ENCODE measurements around the gene ANAPC1.
"Not testable (repeated sequence)": the region's sequence is repeated elsewhere in the genome, so short reads cannot be mapped to it uniquely, and the experiment has no call there.

Gene ANAPC1

DNA sequence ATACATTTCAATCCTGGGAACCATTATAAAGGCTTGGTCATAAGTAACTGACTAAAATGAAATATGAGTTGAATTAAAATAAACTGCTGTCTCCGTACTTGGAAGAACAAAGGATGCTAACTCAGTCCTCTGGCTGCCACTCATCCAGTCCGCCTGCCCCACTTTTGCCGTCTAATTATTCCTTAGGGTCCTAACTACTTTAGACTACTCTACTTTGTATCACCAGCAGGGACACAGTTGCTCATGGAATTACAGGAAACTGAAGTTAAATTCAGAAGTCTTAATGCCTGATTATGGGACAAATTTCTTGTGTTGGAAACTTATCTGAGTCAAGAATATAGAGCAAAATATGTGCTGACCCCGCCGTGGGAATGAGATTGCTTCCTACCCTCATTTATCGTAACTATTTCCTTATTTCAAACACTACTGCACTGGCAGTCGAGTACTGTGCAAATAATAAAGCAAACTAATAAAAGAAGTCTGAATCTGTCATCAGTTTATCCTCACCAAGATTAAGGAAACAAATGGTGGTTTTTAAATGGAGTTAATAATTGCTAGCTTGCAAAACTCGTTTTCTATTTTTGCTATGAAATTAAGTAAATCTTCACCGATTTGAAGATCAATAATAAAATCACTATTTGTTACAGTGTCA, 102.4 kb downstream of the ANAPC1 start:
- not testable (repeated sequence) for H3K4me3 ChIP-seq (ENCODE audit: low read depth in 1 of 2, low read length in 2 of 2); H3K4me1 ChIP-seq (ENCODE audit: control insufficient read depth in 1 of 2, insufficient read depth in 2 of 2, low read length in 2 of 2)

DNA sequence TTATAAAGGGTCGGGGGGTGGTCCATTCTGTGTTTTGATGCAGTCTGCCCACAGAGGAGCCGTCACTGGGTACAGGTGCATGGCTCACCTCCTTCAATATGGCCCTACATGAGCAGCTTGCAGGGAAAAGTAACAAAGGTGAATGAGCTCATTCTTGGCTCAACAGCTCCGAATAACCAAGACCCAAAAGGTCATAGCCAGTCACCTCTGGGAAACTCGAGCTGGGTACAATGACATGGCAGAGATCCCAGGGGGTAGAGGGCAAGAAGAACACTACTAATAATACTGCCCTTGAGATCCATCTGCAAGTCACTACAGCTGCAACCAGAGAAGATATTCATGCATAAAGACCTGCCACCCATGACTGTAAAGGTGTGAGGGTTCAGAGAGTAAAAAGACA, 106.8 kb downstream of the ANAPC1 start:
- H3K36me3 ChIP-seq (ENCODE audit: control insufficient read depth in 1 of 2, insufficient read depth in 2 of 2, low read length in 2 of 2); H3K9me3 ChIP-seq (ENCODE audit: control insufficient read depth in 1 of 2, low read length in 2 of 2); H3K4me3 ChIP-seq (ENCODE audit: low read depth in 1 of 2, low read length in 2 of 2); H3K4me1 ChIP-seq (ENCODE audit: control insufficient read depth in 1 of 2, insufficient read depth in 2 of 2, low read length in 2 of 2); H3K27ac ChIP-seq (ENCODE audit: low read length); H3K27me3 ChIP-seq (ENCODE audit: low read depth, low read length): not testable (repeated sequence)

More for the DNA sequence above, 102.4 kb downstream of the ANAPC1 start:
- not testable (repeated sequence) for H3K36me3 ChIP-seq (ENCODE audit: control insufficient read depth in 1 of 2, insufficient read depth in 2 of 2, low read length in 2 of 2); H3K27ac ChIP-seq (ENCODE audit: low read length); H3K9me3 ChIP-seq (ENCODE audit: control insufficient read depth in 1 of 2, low read length in 2 of 2); H3K27me3 ChIP-seq (ENCODE audit: low read depth, low read length)

DNA sequence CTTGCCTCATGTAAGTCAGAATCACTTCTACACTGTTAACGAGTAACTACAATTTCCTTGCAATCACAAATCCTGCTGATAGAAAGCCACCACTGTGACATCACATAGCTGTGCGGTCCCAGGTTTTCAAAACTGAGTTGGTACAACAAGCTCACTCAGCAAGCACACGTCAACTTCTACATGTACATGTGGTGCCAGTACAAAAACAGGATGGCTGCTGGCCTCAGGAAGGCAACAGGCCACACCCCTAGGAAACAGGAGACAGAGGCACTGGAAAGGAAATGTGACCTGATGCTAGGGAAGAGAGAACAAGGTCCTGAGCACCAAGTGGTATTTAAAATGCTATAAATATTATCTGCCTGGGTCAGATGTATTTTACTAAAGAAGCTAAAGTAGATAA, 107.7 kb downstream of the ANAPC1 start:
- not testable (repeated sequence) for H3K9me3 ChIP-seq (ENCODE audit: control insufficient read depth in 1 of 2, low read length in 2 of 2); H3K4me3 ChIP-seq (ENCODE audit: low read depth in 1 of 2, low read length in 2 of 2); H3K4me1 ChIP-seq (ENCODE audit: control insufficient read depth in 1 of 2, insufficient read depth in 2 of 2, low read length in 2 of 2); H3K27ac ChIP-seq (ENCODE audit: low read length); H3K36me3 ChIP-seq (ENCODE audit: control insufficient read depth in 1 of 2, insufficient read depth in 2 of 2, low read length in 2 of 2); H3K27me3 ChIP-seq (ENCODE audit: low read depth, low read length)

GRCh38 chr2:111772180-111772579, 111.8 kb downstream of the ANAPC1 start:
- H3K4me3 ChIP-seq (ENCODE audit: low read depth in 1 of 2, low read length in 2 of 2); H3K27ac ChIP-seq (ENCODE audit: low read length); H3K36me3 ChIP-seq (ENCODE audit: control insufficient read depth in 1 of 2, insufficient read depth in 2 of 2, low read length in 2 of 2); H3K9me3 ChIP-seq (ENCODE audit: control insufficient read depth in 1 of 2, low read length in 2 of 2); H3K27me3 ChIP-seq (ENCODE audit: low read depth, low read length); H3K4me1 ChIP-seq (ENCODE audit: control insufficient read depth in 1 of 2, insufficient read depth in 2 of 2, low read length in 2 of 2): not testable (repeated sequence)

GRCh38 chr2:111770916-111771658, 112.9 kb downstream of the ANAPC1 start:
- not testable (repeated sequence) for H3K36me3 ChIP-seq (ENCODE audit: control insufficient read depth in 1 of 2, insufficient read depth in 2 of 2, low read length in 2 of 2); H3K4me3 ChIP-seq (ENCODE audit: low read depth in 1 of 2, low read length in 2 of 2); H3K9me3 ChIP-seq (ENCODE audit: control insufficient read depth in 1 of 2, low read length in 2 of 2); H3K4me1 ChIP-seq (ENCODE audit: control insufficient read depth in 1 of 2, insufficient read depth in 2 of 2, low read length in 2 of 2); H3K27ac ChIP-seq (ENCODE audit: low read length); H3K27me3 ChIP-seq (ENCODE audit: low read depth, low read length)

- not testable (repeated sequence) for H3K27ac ChIP-seq (ENCODE audit: low read length); H3K9me3 ChIP-seq (ENCODE audit: control insufficient read depth in 1 of 2, low read length in 2 of 2); H3K27me3 ChIP-seq (ENCODE audit: low read depth, low read length); H3K4me1 ChIP-seq (ENCODE audit: control insufficient read depth in 1 of 2, insufficient read depth in 2 of 2, low read length in 2 of 2); H3K36me3 ChIP-seq (ENCODE audit: control insufficient read depth in 1 of 2, insufficient read depth in 2 of 2, low read length in 2 of 2); H3K4me3 ChIP-seq (ENCODE audit: low read depth in 1 of 2, low read length in 2 of 2)
Measured at GRCh38 chr2:111768266-111769190, 115.5 kb downstream of the ANAPC1 start.

DNA sequence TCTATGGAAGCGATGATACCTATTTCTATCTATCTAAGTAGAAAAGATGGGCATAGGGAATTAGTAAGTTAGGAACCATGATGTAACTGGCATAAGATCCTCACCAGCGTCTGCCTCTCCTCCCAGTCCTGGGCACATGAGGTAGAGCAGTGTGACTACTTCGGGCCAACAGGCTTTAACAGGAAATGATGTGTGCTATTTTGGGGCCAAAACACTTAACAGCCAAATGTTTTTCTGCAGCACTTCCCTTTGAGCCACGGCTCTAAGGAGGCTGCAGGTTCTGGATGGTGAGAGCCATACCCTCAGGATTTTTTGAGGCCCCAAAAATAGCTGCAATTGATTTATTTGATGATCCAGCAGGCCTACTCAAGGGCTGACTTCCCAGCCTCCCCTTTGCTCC, 116.9 kb downstream of the ANAPC1 start:
- H3K27me3 ChIP-seq (ENCODE audit: low read depth, low read length); H3K27ac ChIP-seq (ENCODE audit: low read length); H3K36me3 ChIP-seq (ENCODE audit: control insufficient read depth in 1 of 2, insufficient read depth in 2 of 2, low read length in 2 of 2); H3K9me3 ChIP-seq (ENCODE audit: control insufficient read depth in 1 of 2, low read length in 2 of 2); H3K4me3 ChIP-seq (ENCODE audit: low read depth in 1 of 2, low read length in 2 of 2); H3K4me1 ChIP-seq (ENCODE audit: control insufficient read depth in 1 of 2, insufficient read depth in 2 of 2, low read length in 2 of 2): not testable (repeated sequence)

- H3K36me3 ChIP-seq (ENCODE audit: control insufficient read depth in 1 of 2, insufficient read depth in 2 of 2, low read length in 2 of 2); H3K27me3 ChIP-seq (ENCODE audit: low read depth, low read length); H3K4me3 ChIP-seq (ENCODE audit: low read depth in 1 of 2, low read length in 2 of 2); H3K27ac ChIP-seq (ENCODE audit: low read length); H3K9me3 ChIP-seq (ENCODE audit: control insufficient read depth in 1 of 2, low read length in 2 of 2); H3K4me1 ChIP-seq (ENCODE audit: control insufficient read depth in 1 of 2, insufficient read depth in 2 of 2, low read length in 2 of 2): not testable (repeated sequence)
Measured at GRCh38 chr2:111766295-111766694, 117.7 kb downstream of the ANAPC1 start.

DNA sequence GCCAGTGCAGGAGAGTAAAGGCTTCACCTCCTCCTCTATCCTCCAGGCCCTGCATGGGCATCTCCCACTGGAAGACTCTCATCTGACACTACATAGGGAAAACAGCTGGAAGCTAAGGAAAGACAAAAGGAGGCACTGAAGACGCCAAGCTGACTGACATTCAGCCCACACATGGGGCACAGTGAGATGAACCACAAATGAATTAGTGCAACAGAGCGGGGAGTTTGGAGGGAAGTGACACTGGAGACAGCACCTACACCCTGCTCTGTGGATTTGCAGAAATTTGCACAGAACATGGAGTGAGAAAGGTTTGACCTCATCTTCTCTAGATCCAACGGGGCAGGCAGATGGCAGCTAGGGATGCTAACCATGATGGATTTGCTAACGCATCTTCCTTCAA, 119.8 kb downstream of the ANAPC1 start:
- H3K27me3 ChIP-seq (ENCODE audit: low read depth, low read length); H3K36me3 ChIP-seq (ENCODE audit: control insufficient read depth in 1 of 2, insufficient read depth in 2 of 2, low read length in 2 of 2); H3K4me3 ChIP-seq (ENCODE audit: low read depth in 1 of 2, low read length in 2 of 2); H3K4me1 ChIP-seq (ENCODE audit: control insufficient read depth in 1 of 2, insufficient read depth in 2 of 2, low read length in 2 of 2); H3K9me3 ChIP-seq (ENCODE audit: control insufficient read depth in 1 of 2, low read length in 2 of 2); H3K27ac ChIP-seq (ENCODE audit: low read length): not testable (repeated sequence)

DNA sequence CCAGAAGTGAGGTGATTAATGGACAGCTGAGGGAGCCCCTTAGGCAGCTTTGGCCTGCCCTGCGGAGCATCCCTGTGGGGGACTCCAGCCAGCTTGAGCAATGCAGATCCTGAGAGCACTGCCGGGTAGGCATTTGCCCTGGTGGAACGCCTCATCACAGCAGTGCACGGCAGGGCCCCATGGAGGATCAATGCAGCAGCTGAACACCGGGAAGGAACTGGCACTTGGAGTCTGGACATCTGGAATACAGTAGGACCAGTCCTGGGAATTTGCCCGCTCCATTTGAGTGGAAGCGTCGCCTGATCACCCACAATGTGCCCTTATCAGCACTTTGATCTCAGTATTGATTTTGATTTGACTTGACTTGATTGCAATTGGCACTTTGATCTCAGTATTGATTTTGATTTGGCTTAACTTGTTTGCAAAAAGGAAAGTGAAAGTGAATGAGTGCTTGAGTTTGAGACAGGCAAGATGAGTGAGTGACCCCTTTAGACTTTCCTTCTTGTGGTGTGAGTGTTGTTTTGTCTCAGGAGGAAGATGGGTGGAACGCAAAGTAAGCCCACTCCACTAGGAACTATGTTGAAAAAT, 123.2 kb downstream of the ANAPC1 start:
- H3K36me3 ChIP-seq (ENCODE audit: control insufficient read depth in 1 of 2, insufficient read depth in 2 of 2, low read length in 2 of 2); H3K4me1 ChIP-seq (ENCODE audit: control insufficient read depth in 1 of 2, insufficient read depth in 2 of 2, low read length in 2 of 2); H3K4me3 ChIP-seq (ENCODE audit: low read depth in 1 of 2, low read length in 2 of 2); H3K27me3 ChIP-seq (ENCODE audit: low read depth, low read length); H3K27ac ChIP-seq (ENCODE audit: low read length); H3K9me3 ChIP-seq (ENCODE audit: control insufficient read depth in 1 of 2, low read length in 2 of 2): not testable (repeated sequence)

DNA sequence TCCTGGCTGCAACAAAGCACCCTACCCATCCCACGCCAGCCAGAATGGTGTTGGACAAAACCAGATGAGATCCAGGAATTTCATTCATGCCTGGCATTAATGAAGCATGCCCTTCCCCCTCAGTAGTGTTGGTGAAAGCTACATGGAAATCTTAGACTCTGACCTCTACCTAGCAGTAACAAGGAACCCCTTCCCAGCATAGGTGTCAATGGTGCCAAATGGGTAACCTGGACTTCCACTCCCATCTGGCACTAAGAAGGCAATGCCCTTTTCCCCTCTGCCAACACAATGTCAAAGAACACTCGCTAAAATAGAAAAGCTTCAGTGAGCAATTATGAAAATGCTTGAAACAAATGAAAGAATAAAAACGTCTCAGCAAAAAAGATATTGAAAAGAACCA, 131.5 kb downstream of the ANAPC1 start:
- not testable (repeated sequence) for H3K36me3 ChIP-seq (ENCODE audit: control insufficient read depth in 1 of 2, insufficient read depth in 2 of 2, low read length in 2 of 2); H3K9me3 ChIP-seq (ENCODE audit: control insufficient read depth in 1 of 2, low read length in 2 of 2); H3K4me1 ChIP-seq (ENCODE audit: control insufficient read depth in 1 of 2, insufficient read depth in 2 of 2, low read length in 2 of 2); H3K27ac ChIP-seq (ENCODE audit: low read length); H3K4me3 ChIP-seq (ENCODE audit: low read depth in 1 of 2, low read length in 2 of 2); H3K27me3 ChIP-seq (ENCODE audit: low read depth, low read length)
